GM12878 (cell line): ENCODE data around the gene LFNG. TPM values are rescaled to one million over a fixed set of nuclear protein-coding genes. Genes with fewer than 3 reads are reported as not detected.

Experiments used
- ATAC-seq: fragments of 200-7000 bp; cut with Tn5 transposase; 3 replicates; pipeline ENCODE4 v1.9.1; 2020; ENCODE audit warnings: mild to moderate bottlenecking, moderate library complexity
- BruUV-seq: library from RNA; stranded (reverse); fragments of 400-500 nt; replicated peaks from 2 replicates; lab custom pipeline; 2021; lab: Mats Ljungman, UMichigan
- CTCF ChIA-PET: fragments of 300-600 bp; sonication (Branson Sonifier 250); formaldehyde crosslinking; extraction: SDS; loops from one replicate; lab custom pipeline; 2021; ENCODE audit warnings: inconsistent platforms; lab: Yijun Ruan, JAX
- POLR2A ChIA-PET: fragments of 350-600 bp; formaldehyde crosslinking; extraction: SDS; loops from one replicate; lab custom pipeline; 2021; ENCODE audit warnings: inconsistent platforms; lab: Charles Lee
- RAD21 ChIA-PET: fragments of 300-600 bp; sonication (Branson Sonifier 250); formaldehyde crosslinking; loops from one replicate; lab custom pipeline; 2023; ENCODE audit warnings: antibody characterized with exemption; ENCODE audit not compliant: unreplicated experiment; lab: Charles Lee
- SMC1A ChIA-PET: fragments of 300-600 bp; sonication (Branson Sonifier 250); formaldehyde crosslinking; loops from one replicate; lab custom pipeline; 2023; ENCODE audit not compliant: unreplicated experiment, uncharacterized antibody; lab: Charles Lee
- DNase-seq: peaks from one replicate; pipeline ENCODE4 v3.0.0-alpha.2; 2011; ENCODE audit warnings: low read depth, low spot score
- FAIRE-seq: peaks from 3 replicates; lab custom pipeline; 2011; peaks lifted over from hg19 to GRCh38; lab: Jason Lieb, UNC
- H2AFZ ChIP-seq: 2 replicates; pipeline ENCODE4 v1.6.0; 2011; ENCODE audit warnings: low read depth, low read length, control low read depth; ENCODE audit not compliant: control insufficient read depth
- H3K27ac ChIP-seq: 2 replicates; pipeline ENCODE4 v1.5.1; 2011; ENCODE audit warnings: control low read depth; ENCODE audit not compliant: control insufficient read depth, insufficient read depth
- H3K27me3 ChIP-seq, 2 experiments: replicated peaks in 1 of 2; 2 replicates each; pipeline versions ENCODE4 v1.6.0 to v1.6.1; 2011; ENCODE audit warnings: low read length in 1 of 2; ENCODE audit not compliant: control insufficient read depth in 2 of 2, insufficient read depth in 2 of 2
- H3K36me3 ChIP-seq, 2 experiments: 2 replicates each; pipeline ENCODE4 v1.5.1; 2011; ENCODE audit warnings: low read length in 1 of 2; ENCODE audit not compliant: control insufficient read depth in 2 of 2, insufficient read depth in 2 of 2
- H3K4me1 ChIP-seq: 2 replicates; pipeline ENCODE4 v1.6.1; 2011; ENCODE audit warnings: mild to moderate bottlenecking, low read length, moderate library complexity, mixed read lengths; ENCODE audit not compliant: control insufficient read depth, insufficient read depth
- H3K4me2 ChIP-seq: 2 replicates; pipeline ENCODE4 v1.6.0; 2011; ENCODE audit warnings: control low read depth; ENCODE audit not compliant: control insufficient read depth, insufficient read depth
- H3K4me3 ChIP-seq: fragments of 200-600 bp; sonication (generic); 2 replicates; pipeline ENCODE4 v1.5.1; 2016
- H3K79me2 ChIP-seq: 2 replicates; pipeline ENCODE4 v1.6.0; 2011; ENCODE audit warnings: low read length; ENCODE audit not compliant: control insufficient read depth, insufficient read depth
- H3K9ac ChIP-seq: 2 replicates; pipeline ENCODE4 v1.8.0; 2011; ENCODE audit warnings: low read length, control low read depth, mixed read lengths; ENCODE audit not compliant: control insufficient read depth, insufficient read depth
- H3K9me3 ChIP-seq: replicated peaks from 3 replicates; pipeline ENCODE4 v1.5.1; 2011; ENCODE audit warnings: mild to moderate bottlenecking, low read length; ENCODE audit not compliant: control insufficient read depth, insufficient read depth
- H4K20me1 ChIP-seq: 2 replicates; pipeline ENCODE4 v1.6.0; 2011; ENCODE audit not compliant: control insufficient read depth, insufficient read depth
- ATF2 ChIP-seq: IDR thresholded peaks from 2 replicates; pipeline ENCODE4 v1.6.1; 2012; ENCODE audit warnings: low read length, inconsistent platforms
- DPF2 ChIP-seq: fragments of 450-650 bp; IDR thresholded peaks from 2 replicates; pipeline ENCODE4 v1.6.1; 2017; ENCODE audit warnings: mild to moderate bottlenecking
- FOS ChIP-seq: IDR thresholded peaks from 3 replicates; pipeline ENCODE4 v1.6.1; 2011; ENCODE audit warnings: borderline replicate concordance; ENCODE audit not compliant: insufficient read length; ENCODE audit errors: extremely low read depth
- GABPA ChIP-seq: IDR thresholded peaks from 2 replicates; pipeline ENCODE4 v1.6.1; 2014; ENCODE audit warnings: antibody characterized with exemption, low read depth, mild to moderate bottlenecking, inconsistent platforms
- KLF5 ChIP-seq: fragments of 450-650 bp; IDR thresholded peaks from 2 replicates; pipeline ENCODE4 v1.6.1; 2014; ENCODE audit warnings: mild to moderate bottlenecking; ENCODE audit not compliant: partially characterized antibody
- MTA2 ChIP-seq: fragments of 450-650 bp; IDR thresholded peaks from 2 replicates; pipeline ENCODE4 v1.6.1; 2016; ENCODE audit warnings: low read depth, mild to moderate bottlenecking, moderate library complexity
- NBN ChIP-seq: fragments of 450-650 bp; IDR thresholded peaks from 2 replicates; pipeline ENCODE4 v1.6.1; 2016
- NR2F1 ChIP-seq: fragments of 450-650 bp; conservative IDR thresholded peaks from 2 replicates; pipeline ENCODE4 v1.6.1; 2017; ENCODE audit warnings: mild to moderate bottlenecking
- NRF1 ChIP-seq: conservative IDR thresholded peaks from 2 replicates; pipeline ENCODE4 v1.6.1; 2011; ENCODE audit warnings: mild to moderate bottlenecking, low read depth, low read length, improper control_type of control experiment
- PAX5 ChIP-seq: IDR thresholded peaks from 2 replicates; pipeline ENCODE4 v1.6.1; 2011; ENCODE audit warnings: low read depth, low read length, borderline replicate concordance
- POLR2AphosphoS5 ChIP-seq: IDR thresholded peaks from 2 replicates; pipeline ENCODE4 v1.6.1; 2011; ENCODE audit warnings: mild to moderate bottlenecking, low read length, inconsistent platforms
- RFX5 ChIP-seq: IDR thresholded peaks from 2 replicates; pipeline ENCODE4 v1.6.1; 2011; ENCODE audit warnings: low read depth, low read length, improper control_type of control experiment
- RUNX3 ChIP-seq: IDR thresholded peaks from 2 replicates; pipeline ENCODE4 v1.6.1; 2012; ENCODE audit warnings: low read length, inconsistent platforms
- SIN3A ChIP-seq: IDR thresholded peaks from 2 replicates; pipeline ENCODE4 v1.6.1; 2012; ENCODE audit warnings: low read depth, low read length, improper control_type of control experiment
- SREBF2 ChIP-seq: IDR thresholded peaks from 2 replicates; pipeline ENCODE4 v1.6.1; 2012; ENCODE audit warnings: mild to moderate bottlenecking, low read length
- TARDBP ChIP-seq: IDR thresholded peaks from 2 replicates; pipeline ENCODE4 v1.6.1; 2016; ENCODE audit warnings: borderline replicate concordance
- WRNIP1 ChIP-seq: IDR thresholded peaks from 2 replicates; pipeline ENCODE4 v1.6.1; 2011; ENCODE audit warnings: low read depth, low read length, improper control_type of control experiment, borderline replicate concordance
- ZNF217 ChIP-seq: fragments of 450-650 bp; IDR thresholded peaks from 2 replicates; pipeline ENCODE4 v1.6.1; 2017; ENCODE audit warnings: antibody characterized with exemption, mild to moderate bottlenecking
- WGBS: methylation state at CpG from one replicate; pipeline ENCODE4 v1.1.6; 2016; ENCODE audit warnings: low lambda C conversion rate; ENCODE audit not compliant: insufficient replicate concordance, insufficient coverage; ENCODE audit errors: missing lambda C conversion rate; 5-methylcytosine and 5-hydroxymethylcytosine counted together
- in situ Hi-C: fragments of 300-500 bp; cut with MboI; formaldehyde crosslinking; loops from 9 replicates; pipeline ENCODE4 v1.14.3; 2018; ENCODE audit warnings: mixed read lengths
- intact Hi-C: fragments of 100-400 bp; cut with micrococcal nuclease; formaldehyde crosslinking; loops from one replicate; pipeline ENCODE4 v1.14.2; 2022; ENCODE audit not compliant: unreplicated experiment
- polyA plus RNA-seq, 11 experiments: library from polyadenylated mRNA; depleted of rRNA in 4 of 11; unstranded in 6 of 11; stranded (reverse) in 5 of 11; fragments of >200 nt; fragmentation: Nextera tagmentation in 4 of 11; fragmentation: Illumina TruSeq in 1 of 11; extraction: Ambion mirVana in 4 of 11; extraction: Trizol in 1 of 11; gene quantifications; 1 replicate in 1 of 11; 2 replicates in 10 of 11; pipeline versions ENCODE4 v1.2.1 to v1.2.3, GENCODE V29; 2011 to 2016; ENCODE audit warnings: inconsistent platforms in 2 of 11, missing spikeins in 2 of 11, low read depth in 1 of 11
- total RNA-seq, 4 experiments: library from RNA; depleted of rRNA in 3 of 4; stranded (reverse); fragments of >200 nt in 3 of 4; fragmentation: Illumina TruSeq in 1 of 4; extraction: Trizol in 1 of 4; gene quantifications; 2 replicates each; pipeline versions ENCODE4 v1.2.1 to v1.2.3, GENCODE V29; 2013 to 2021
- TF ChIP-seq, protein P1 (sequence below): IDR thresholded peaks from 2 replicates; pipeline ENCODE4 v1.6.1; 2012; ENCODE audit warnings: mild to moderate bottlenecking, low read depth, low read length

LFNG gene
- total and polyA plus RNA-seq, 10 of the 15 experiments (the other 5 are each of a cell fraction or from before 2014, with no cell fraction given) = 0.09 to 0.68 (median 0.33) TPM; not detected in 2

DNA sequence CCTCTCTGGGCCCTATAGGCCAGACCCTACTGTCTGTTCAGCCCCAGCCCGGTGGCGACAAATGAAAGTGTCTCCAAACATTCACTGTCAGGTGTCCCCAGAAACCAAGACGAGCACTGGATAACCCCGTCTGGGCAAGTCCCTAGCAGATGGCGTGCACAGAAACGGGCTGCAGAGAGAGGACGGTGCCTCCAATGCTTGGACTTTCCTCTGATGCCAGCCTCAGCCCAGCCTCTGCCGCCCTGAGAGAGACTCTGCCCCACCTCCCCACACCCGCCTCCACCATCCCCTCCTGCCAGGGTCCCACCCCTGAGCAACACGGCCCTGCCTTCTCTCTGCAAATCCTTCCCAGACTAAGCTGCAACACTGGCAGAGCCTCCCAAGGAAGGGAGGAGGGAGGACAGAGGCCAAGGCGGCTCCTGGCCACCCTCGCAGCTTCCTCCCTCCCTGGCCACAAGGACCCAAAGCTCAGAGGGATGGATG, 7.4 kb upstream of the LFNG start:
- ChIA-PET SMC1A (no interaction called here), POLR2A (interaction anchor here (1.0 to 1.9 kb wide), 2 partner anchors 9 to 16 kb away, joined by 4 to 10 read pairs; no protein-coding TSS in a partner anchor), CTCF (interaction anchor here (0.8 kb wide), 1 partner anchor 19 kb away, joined by 3 read pairs; no protein-coding TSS in a partner anchor), RAD21 (no interaction called here)
- Histone ChIP-seq H3K27ac (no peak overlapping the region), H3K4me1 (peaks cover 38% of the 10 kb centered on the region), H3K4me2 (no peak overlapping the region; the same call in 1 of the 2 replicates), H3K9ac (peak overlapping the region; percentile 1; the same call in 1 of the 2 replicates), H3K36me3 (no peaks in the 10 kb centered on the region), H3K9me3 (no peaks in the 10 kb centered on the region), H3K4me3 (no peak overlapping the region), H4K20me1 (no peaks in the 10 kb centered on the region), H3K27me3 (no peaks in the 10 kb centered on the region), H2AFZ (peak overlapping the region; percentile 31), H3K79me2 (no peaks in the 10 kb centered on the region)
- in situ Hi-C loops (no loop called here), intact Hi-C loops (no loop called here)
- FAIRE-seq (no peak), ATAC-seq (peak; percentile 71), DNase-seq (no peak)
- BruUV-seq = no TSS peak
- 13% methylated on average over 10 of the region's 12 CpGs for WGBS
- TF ChIP-seq PAX5 = no peak
- TF ChIP-seq WRNIP1 = no peak
- no peak for TF ChIP-seq TARDBP
- TF ChIP-seq ZNF217 = no peak
- no peak for TF ChIP-seq SREBF2
- peak; percentile 5; the same call in 1 of the 2 replicates for TF ChIP-seq RUNX3
- no peak for TF ChIP-seq NRF1
- no peak for TF ChIP-seq KLF5
- TF ChIP-seq RFX5 = no peak
- TF ChIP-seq POLR2AphosphoS5 = no peak
- TF ChIP-seq ATF2 = no peak
- TF ChIP-seq NR2F1 = no peak
- TF ChIP-seq NBN = no peak
- no peak for TF ChIP-seq MTA2
- no peak for TF ChIP-seq FOS
- TF ChIP-seq GABPA = no peak
- no peak for TF ChIP-seq DPF2
- TF ChIP-seq, protein P1, sequence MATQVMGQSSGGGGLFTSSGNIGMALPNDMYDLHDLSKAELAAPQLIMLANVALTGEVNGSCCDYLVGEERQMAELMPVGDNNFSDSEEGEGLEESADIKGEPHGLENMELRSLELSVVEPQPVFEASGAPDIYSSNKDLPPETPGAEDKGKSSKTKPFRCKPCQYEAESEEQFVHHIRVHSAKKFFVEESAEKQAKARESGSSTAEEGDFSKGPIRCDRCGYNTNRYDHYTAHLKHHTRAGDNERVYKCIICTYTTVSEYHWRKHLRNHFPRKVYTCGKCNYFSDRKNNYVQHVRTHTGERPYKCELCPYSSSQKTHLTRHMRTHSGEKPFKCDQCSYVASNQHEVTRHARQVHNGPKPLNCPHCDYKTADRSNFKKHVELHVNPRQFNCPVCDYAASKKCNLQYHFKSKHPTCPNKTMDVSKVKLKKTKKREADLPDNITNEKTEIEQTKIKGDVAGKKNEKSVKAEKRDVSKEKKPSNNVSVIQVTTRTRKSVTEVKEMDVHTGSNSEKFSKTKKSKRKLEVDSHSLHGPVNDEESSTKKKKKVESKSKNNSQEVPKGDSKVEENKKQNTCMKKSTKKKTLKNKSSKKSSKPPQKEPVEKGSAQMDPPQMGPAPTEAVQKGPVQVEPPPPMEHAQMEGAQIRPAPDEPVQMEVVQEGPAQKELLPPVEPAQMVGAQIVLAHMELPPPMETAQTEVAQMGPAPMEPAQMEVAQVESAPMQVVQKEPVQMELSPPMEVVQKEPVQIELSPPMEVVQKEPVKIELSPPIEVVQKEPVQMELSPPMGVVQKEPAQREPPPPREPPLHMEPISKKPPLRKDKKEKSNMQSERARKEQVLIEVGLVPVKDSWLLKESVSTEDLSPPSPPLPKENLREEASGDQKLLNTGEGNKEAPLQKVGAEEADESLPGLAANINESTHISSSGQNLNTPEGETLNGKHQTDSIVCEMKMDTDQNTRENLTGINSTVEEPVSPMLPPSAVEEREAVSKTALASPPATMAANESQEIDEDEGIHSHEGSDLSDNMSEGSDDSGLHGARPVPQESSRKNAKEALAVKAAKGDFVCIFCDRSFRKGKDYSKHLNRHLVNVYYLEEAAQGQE = no peak
- TF ChIP-seq SIN3A = no peak
